Adrenal gland (tissue), 12 donors: ENCODE data around the gene AHNAK. TPM values are rescaled to one million over a fixed set of nuclear protein-coding genes. Genes with fewer than 3 reads are reported as not detected.

ENCODE experiments used
- DNase-seq, 7 donors: peaks; one replicate each; pipeline ENCODE4 v3.0.0-alpha.2; 2019 to 2020
- H3K27ac ChIP-seq, 5 donors: fragments of 200-600 bp; sonication (generic) in 4 of 5; 1 replicate in 3 of 5; 2 replicates in 2 of 5; pipeline versions ENCODE4 v1.5.1 to v1.8.0; 2016 to 2020; ENCODE audit warnings: mild to moderate bottlenecking in 1 of 5
- H3K27me3 ChIP-seq: fragments of 200-600 bp; 2 replicates; pipeline ENCODE4 v1.8.0; 2021
- H3K36me3 ChIP-seq, 2 donors: fragments of 200-600 bp; replicated peaks in 1 of 2; 1 replicate in 1 of 2; 2 replicates in 1 of 2; pipeline versions ENCODE4 v1.5.1 to v1.8.0; 2018 to 2022
- H3K4me1 ChIP-seq, 2 donors: fragments of 200-600 bp; replicated peaks in 1 of 2; 1 replicate in 1 of 2; 2 replicates in 1 of 2; pipeline versions ENCODE4 v1.5.1 to v1.8.0; 2018 to 2021
- H3K4me3 ChIP-seq, 4 donors: fragments of 200-600 bp; sonication (generic) in 3 of 4; one replicate each; pipeline ENCODE4 v1.5.1; 2016 to 2018
- H3K9me3 ChIP-seq, 3 donors: fragments of 200-600 bp; sonication (generic) in 1 of 3; replicated peaks in 1 of 3; 1 replicate in 2 of 3; 2 replicates in 1 of 3; pipeline versions ENCODE4 v1.5.1 to v1.8.0; 2016 to 2021
- POLR2A ChIP-seq, 2 donors: fragments of 450-650 bp; IDR thresholded peaks; one replicate each; pipeline ENCODE4 v1.6.1; 2017; ENCODE audit warnings: antibody characterized with exemption in 2 of 2, mild to moderate bottlenecking in 2 of 2, moderate library complexity in 1 of 2
- WGBS, 4 donors: extraction: QIAGEN DNeasy Blood & Tissue Kit in 2 of 4; methylation state at CpG; one replicate each; pipeline versions ENCODE4 v1.1.5 to v1.1.7; 2013 to 2017; 5-methylcytosine and 5-hydroxymethylcytosine counted together
- intact Hi-C, 2 donors: fragments of 100-400 bp; cut with DNase I; formaldehyde crosslinking; loops; one replicate each; pipeline versions ENCODE4 v1.14.1 to v1.15.0; 2022 to 2023
- polyA plus RNA-seq, 3 donors: library from polyadenylated mRNA; stranded (reverse); fragments of 200-250 nt in 2 of 3; fragments of 350-450 nt in 1 of 3; fragmentation: Illumina TruSeq in 1 of 3; extraction: RNeasy Lipid Tissue Mini Kit (QIAGEN cat#74804) in 1 of 3; gene quantifications; one replicate each; pipeline ENCODE4 v1.2.3, GENCODE V29; 2013 to 2014
- total RNA-seq, 9 donors: library from RNA; depleted of rRNA in 4 of 9; stranded (reverse); fragments of >200 nt in 4 of 9; fragments of 120-200 nt in 1 of 9; fragmentation: NEBNext Ultra II Directional in 1 of 9; extraction: Animal tissue kit (Norgen Biotek cat#: 25700) in 1 of 9; gene quantifications; one replicate each; pipeline versions ENCODE4 v1.1.0 to v1.2.4, GENCODE V29; 2013 to 2023
- TF ChIP-seq, protein P1 (sequence below), 6 experiments: fragments of 450-650 bp in 4 of 6; fragments of 200-600 bp in 2 of 6; sonication (generic) in 1 of 6; IDR thresholded peaks; 1 replicate in 5 of 6; 2 replicates in 1 of 6; pipeline versions ENCODE4 v1.5.1 to v1.8.0; 2016 to 2021; ENCODE audit warnings: antibody characterized with exemption in 6 of 6, mild to moderate bottlenecking in 2 of 6, moderate library complexity in 1 of 6
- donor health status: healthy with polysubstance abuse.
- donor health status: Bipolar disorder and iron deficiency.
- donor health status: DM: yes; HTN: yes; CAD: no.
- donor health status: DM: no; HTN: no; CAD: no.
- donor health status: DM: no; HTN: no; CAD: no.
- donor health status: DM: yes; HTN: yes; CAD: no.

Gene AHNAK
- total and polyA plus RNA-seq, 12 donors = 32.0 to 307 (median 175) TPM

DNA sequence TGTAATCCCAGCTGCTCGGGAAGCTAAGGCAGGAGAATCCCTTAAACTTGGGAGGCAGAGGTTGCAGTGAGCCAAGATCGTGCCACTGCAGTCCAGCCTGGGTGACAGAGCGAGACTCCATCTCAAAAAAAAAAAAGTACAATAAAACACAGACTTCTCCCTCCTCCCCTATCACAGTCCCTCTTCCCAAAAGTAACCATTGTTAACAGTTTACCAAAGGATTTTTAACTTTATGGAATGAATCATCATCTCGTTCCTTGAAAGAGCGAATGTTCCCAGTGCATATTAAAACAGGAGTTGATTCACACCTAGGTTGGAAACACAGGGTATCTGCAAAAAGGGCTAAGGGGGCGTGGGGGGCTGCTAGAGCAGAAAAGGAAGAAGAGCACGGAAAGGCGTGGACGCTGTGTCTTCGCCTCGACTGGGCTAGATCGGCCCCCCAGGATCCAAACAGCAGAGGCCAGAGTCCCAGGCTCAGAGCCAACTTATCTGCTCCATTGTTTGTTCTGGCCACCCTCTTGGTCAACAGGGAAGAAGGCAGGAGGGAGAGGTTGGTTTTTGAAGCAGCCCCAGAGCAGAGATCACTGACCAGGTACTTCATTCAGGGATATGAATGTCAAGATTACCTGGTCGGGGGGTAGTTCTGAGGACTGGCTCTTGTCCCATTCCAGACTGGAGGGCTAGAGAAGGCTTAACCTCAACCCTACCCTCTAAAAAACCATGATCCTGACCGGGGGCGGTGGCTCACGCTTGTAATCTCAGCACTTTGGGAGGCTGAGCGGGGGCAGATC, 2.1 kb upstream of the AHNAK start:
- intact Hi-C loops = no loop called here
- no peak overlapping the region for H3K4me3 ChIP-seq
- H3K27ac ChIP-seq = peak overlapping the region in 1 of 5 donors; percentile 36
- DNase-seq = no peak
- H3K27me3 ChIP-seq = no peaks in the 10 kb centered on the region
- H3K36me3 ChIP-seq = no peaks in the 10 kb centered on the region
- TF ChIP-seq, protein P1, sequence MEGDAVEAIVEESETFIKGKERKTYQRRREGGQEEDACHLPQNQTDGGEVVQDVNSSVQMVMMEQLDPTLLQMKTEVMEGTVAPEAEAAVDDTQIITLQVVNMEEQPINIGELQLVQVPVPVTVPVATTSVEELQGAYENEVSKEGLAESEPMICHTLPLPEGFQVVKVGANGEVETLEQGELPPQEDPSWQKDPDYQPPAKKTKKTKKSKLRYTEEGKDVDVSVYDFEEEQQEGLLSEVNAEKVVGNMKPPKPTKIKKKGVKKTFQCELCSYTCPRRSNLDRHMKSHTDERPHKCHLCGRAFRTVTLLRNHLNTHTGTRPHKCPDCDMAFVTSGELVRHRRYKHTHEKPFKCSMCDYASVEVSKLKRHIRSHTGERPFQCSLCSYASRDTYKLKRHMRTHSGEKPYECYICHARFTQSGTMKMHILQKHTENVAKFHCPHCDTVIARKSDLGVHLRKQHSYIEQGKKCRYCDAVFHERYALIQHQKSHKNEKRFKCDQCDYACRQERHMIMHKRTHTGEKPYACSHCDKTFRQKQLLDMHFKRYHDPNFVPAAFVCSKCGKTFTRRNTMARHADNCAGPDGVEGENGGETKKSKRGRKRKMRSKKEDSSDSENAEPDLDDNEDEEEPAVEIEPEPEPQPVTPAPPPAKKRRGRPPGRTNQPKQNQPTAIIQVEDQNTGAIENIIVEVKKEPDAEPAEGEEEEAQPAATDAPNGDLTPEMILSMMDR (IDR thresholded peaks at IDR 0.05) = no peak
- no peak for TF ChIP-seq POLR2A (IDR thresholded peaks at IDR 0.05)
- 64 to 73% (median 70%) methylated on average over 17 of the region's 17 CpGs for WGBS, 4 donors
- H3K9me3 ChIP-seq = no peaks in the 10 kb centered on the region
- H3K4me1 ChIP-seq = peaks cover 29 to 54% of the 10 kb centered on the region in 2 donors

GRCh38 chr11:62547691-62548281, 1.2 kb upstream of the AHNAK start:
- intact Hi-C loops = no loop called here
- WGBS, 4 donors = 58 to 67% (median 63%) methylated on average over 8 of the region's 8 CpGs
- DNase-seq = no peak
- Histone ChIP-seq H3K9me3 (no peaks in the 10 kb centered on the region), H3K27ac (peak overlapping the region in 2 of 5 donors; percentile 88 to 96), H3K4me3 (peak overlapping the region in 1 of 4 donors; percentile 93), H3K36me3 (no peaks in the 10 kb centered on the region), H3K4me1 (peaks cover 27 to 54% of the 10 kb centered on the region in 2 donors), H3K27me3 (no peaks in the 10 kb centered on the region)
- TF ChIP-seq, protein P1 (IDR thresholded peaks at IDR 0.05) = no peak
- no peak for TF ChIP-seq POLR2A (IDR thresholded peaks at IDR 0.05)

- Histone ChIP-seq H3K27ac (peak overlapping the region in 4 of 5 donors; percentile 78 to 96 (median 86)), H3K27me3 (no peaks in the 10 kb centered on the region), H3K9me3 (no peaks in the 10 kb centered on the region), H3K4me1 (peaks cover 25 to 54% of the 10 kb centered on the region in 2 donors), H3K36me3 (no peaks in the 10 kb centered on the region), H3K4me3 (peak overlapping the region in 2 of 4 donors; percentile 93 to 95)
- intact Hi-C loops = no loop called here
- WGBS, 4 donors = 15 to 25% (median 19%) methylated on average over 28 to 40 of the region's 40 CpGs
- peak in 1 of 7 donors; percentile 28 for DNase-seq
- TF ChIP-seq POLR2A (IDR thresholded peaks at IDR 0.05) = no peak
- TF ChIP-seq, protein P1 (IDR thresholded peaks at IDR 0.05) = no peak
Measured at GRCh38 chr11:62546929-62547625, 471 bp upstream of the AHNAK start.
